NCI-H345 treated with DMSO at 0.1 percent for 48 hours (cell line): Measurements from ENCODE around the gene WDR47.

ENCODE experiments used
- DNase-seq: peaks from one replicate; lab custom pipeline; 2025; ENCODE audit not compliant: unreplicated experiment; lab: John Stamatoyannopoulos, UW

Gene WDR47

GRCh38 chr1:109041621-109042468 lies at the start of gene WDR47:
TSS of gene WDR47 (minus strand) at chr1:109042102. CDS start at chr1:109023512, 18,590 bp downstream.
- peak; percentile 83 for DNase-seq

GRCh38 chr1:109091078-109091838 lies 49.4 kb upstream of the WDR47 start:
- DNase-seq: peak; percentile 25

- peak; percentile 78 for DNase-seq
These were observed 48.5 kb upstream of the WDR47 start, which contains the start of gene TMEM167B for GRCh38 chr1:109090196-109091077. TSS of gene TMEM167B (plus strand) at chr1:109090764. CDS start at chr1:109090873, 109 bp downstream.

GRCh38 chr1:109089242-109090015 lies 47.5 kb upstream of the WDR47 start:
- peak; percentile 60 for DNase-seq

DNA sequence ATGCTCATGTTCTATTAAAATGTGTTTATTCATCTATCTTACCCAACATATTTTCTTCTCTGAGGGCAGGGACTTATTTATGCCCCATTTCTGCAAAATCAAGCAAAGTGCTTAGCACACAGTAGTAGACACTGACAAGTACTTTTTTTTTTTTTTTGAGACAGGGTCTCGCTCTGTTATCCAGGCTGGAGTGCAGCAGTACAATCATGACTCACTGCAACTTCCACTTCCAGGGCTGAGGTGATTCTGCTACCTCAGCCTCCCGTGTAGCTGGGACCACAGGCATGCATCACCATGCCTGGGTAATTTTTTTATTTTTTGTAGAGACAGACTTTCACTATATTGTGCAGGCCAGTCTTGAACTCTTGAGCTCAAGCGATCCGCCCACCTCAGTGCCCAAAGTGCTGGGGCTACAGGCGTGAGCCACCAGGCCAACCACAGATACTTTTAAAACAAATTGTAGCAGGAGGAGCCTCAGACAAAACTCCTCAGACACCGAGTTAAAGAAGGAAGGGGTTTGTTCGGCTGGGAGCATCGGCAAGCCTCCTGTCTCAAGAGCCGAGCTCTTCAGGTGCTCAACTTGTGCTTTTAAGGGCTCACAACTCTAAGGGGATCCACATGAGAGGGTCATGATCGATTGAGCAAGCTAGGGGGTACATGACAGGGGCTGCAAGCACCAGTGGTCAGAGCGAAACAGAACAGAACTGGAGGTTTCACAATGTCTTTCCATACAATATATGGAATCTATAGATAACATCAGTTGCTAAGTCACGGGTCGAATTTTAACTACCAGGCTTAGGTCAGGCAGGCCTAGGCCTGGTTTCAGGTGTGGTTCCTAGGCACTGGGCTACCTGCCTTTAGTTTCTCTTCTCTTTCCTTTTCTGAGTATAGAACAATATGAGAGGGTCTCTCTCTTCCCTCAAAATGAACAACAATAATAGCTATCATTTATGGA lies 42.9 kb upstream of the WDR47 start:
- no peak for DNase-seq

- no peak for DNase-seq
These were observed 42.0 kb upstream of the WDR47 start for GRCh38 chr1:109083923-109084322.

- DNase-seq: no peak
These were observed 41.6 kb upstream of the WDR47 start for GRCh38 chr1:109083501-109083900.

DNA sequence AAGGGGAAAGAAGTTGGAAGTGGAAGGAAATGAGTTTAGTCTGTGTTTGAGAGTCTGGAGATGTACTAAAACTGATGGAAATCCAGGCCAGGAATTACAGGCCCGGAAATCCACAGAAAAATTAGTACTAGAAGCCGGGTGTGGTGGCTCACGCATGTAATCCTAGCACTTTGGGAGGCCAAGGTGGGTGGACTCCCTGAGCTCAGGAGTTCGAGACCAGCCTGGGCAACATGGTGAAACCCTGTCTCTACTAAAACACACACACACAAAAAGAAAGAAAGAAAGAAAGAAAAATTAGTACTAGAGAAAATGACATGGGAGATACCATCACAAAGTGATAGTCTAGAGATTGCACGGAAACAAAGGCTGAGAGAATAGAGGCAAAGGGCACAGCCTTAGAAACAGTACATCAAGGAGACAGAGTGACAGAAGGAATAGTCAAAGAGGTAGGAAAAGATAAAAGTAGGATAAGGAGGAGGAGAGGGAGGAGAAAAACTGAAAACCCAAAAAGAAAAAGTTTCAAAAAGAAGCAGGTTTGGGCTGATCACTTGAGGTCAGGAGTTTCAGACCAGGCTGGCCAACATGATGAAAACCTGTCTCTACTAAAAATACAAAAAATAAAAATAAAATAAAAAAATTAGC lies 38.7 kb upstream of the WDR47 start:
- DNase-seq: no peak

- DNase-seq: no peak
These were observed 37.3 kb upstream of the WDR47 start for GRCh38 chr1:109079240-109079622.

GRCh38 chr1:109078317-109078716 lies 36.4 kb upstream of the WDR47 start:
- DNase-seq: no peak

GRCh38 chr1:109075531-109076490 lies 33.9 kb upstream of the WDR47 start, which contains the start of gene TAF13:
TSS of gene TAF13 (minus strand) at chr1:109076003. CDS start at chr1:109075947, 56 bp downstream.
- peak; percentile 94 for DNase-seq

GRCh38 chr1:109069294-109069693 lies 27.4 kb upstream of the WDR47 start:
- DNase-seq: no peak

DNA sequence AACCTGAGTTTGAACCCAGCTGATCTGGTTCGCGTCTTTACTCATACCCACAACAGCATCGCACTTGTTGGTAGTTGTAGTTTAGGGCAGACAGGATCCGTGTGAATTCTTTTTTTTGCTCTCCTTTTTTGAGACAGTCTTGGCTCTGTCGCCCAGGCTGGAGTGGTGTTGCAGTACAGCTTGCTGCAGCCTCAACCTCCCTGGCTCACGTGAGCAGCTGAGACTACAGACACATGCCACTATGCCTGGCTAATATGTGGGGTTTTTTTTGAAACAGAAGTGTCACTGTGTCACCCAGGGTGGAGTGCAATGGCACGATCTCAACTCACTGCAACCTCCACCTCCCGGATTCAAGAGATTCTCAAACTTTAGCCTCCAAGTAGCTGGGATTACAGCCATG lies 26.0 kb upstream of the WDR47 start:
- no peak for DNase-seq

DNA sequence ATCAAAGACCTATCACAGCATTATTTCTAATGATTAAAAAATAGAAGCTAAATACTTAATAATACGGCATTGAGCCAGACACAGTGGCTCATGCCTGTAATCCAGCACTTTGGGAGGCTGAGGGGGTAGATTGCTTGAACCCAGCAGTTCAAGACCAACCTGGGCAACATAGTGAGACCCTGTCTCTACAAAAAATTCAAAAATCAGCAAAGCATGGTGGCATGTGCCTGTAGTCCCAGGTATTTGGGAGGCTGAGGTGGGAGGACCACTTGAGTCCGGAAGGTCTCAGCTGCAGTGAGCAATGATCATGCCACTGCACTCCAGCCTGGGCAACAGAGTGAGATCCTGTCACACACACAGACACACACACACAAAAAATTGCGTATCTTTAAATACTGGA lies 23.2 kb upstream of the WDR47 start:
- DNase-seq: no peak

DNA sequence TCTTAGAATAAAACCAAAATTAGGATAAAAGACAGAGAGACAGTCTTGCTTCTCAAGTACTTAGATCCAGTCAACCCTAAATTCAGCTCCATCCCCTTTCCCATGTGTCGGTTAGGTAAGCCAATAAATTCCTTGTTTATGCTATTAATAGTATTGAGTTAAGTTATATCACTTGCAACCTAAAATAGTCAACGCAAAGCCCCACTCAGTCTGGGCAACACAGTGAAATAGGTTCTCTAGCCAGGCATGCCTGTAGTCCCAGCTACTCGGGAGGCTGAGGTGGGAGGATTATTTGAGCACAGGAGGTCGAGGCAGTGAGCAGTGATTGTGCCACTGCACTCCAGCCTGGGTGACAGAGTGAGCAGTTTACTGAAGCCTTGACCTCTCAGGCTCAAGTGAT lies 19.3 kb upstream of the WDR47 start:
- DNase-seq: no peak

GRCh38 chr1:109060707-109061106 lies 18.8 kb upstream of the WDR47 start:
- DNase-seq: no peak

DNA sequence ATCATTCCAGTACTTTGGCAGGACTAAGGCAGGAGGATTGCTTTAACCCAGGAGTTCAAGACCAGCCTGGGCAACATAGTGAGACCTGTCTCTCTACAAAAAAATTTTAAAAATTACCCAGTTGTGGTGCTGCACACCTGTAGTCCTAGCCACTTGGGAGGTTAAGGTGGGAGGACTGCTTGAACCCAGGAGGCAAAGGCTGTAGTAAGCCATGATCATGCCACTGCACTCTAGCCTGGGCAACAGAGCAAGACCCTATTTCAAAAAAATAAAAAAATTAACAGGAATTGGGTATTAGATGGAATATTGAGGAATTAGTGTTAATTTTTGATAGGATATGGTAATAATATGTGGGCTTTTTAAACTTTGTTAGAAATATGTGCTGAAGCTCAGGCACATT lies 17.1 kb upstream of the WDR47 start:
- no peak for DNase-seq
